CD14-positive monocyte (primary cell): ENCODE results near the gene TM7SF3. TPM values are rescaled to one million over a fixed set of nuclear protein-coding genes. Genes with fewer than 3 reads are reported as not detected.

Source experiments
- DNase-seq, 3 donors: peaks; one replicate each; pipeline ENCODE4 v3.0.0-alpha.2; 2011 to 2022
- H2AFZ ChIP-seq: 2 replicates; pipeline ENCODE4 v1.6.0; 2012; ENCODE audit warnings: mild to moderate bottlenecking, low read depth, low read length, inconsistent platforms; ENCODE audit not compliant: insufficient read depth, poor library complexity, severe bottlenecking
- H3K27ac ChIP-seq, 2 donors: 1 replicate in 1 of 2; 2 replicates in 1 of 2; pipeline ENCODE4 v1.5.1; 2012 to 2013; ENCODE audit warnings: low read length in 2 of 2, control low read depth in 1 of 2, inconsistent platforms in 1 of 2, low read depth in 1 of 2, mild to moderate bottlenecking in 1 of 2
- H3K27me3 ChIP-seq, 2 donors: one replicate each; pipeline versions ENCODE4 v1.6.0 to v1.6.1; 2011 to 2013; ENCODE audit warnings: low read length in 2 of 2; ENCODE audit not compliant: control insufficient read depth in 2 of 2, insufficient read depth in 2 of 2
- H3K36me3 ChIP-seq, 2 donors: replicated peaks in 1 of 2; 1 replicate in 1 of 2; 2 replicates in 1 of 2; pipeline versions ENCODE4 v1.5.1 to v1.6.1; 2012 to 2013; ENCODE audit warnings: low read length in 2 of 2, control low read depth in 1 of 2, inconsistent platforms in 1 of 2, mild to moderate bottlenecking in 1 of 2; ENCODE audit not compliant: insufficient read depth in 2 of 2, control insufficient read depth in 1 of 2
- H3K4me1 ChIP-seq, 2 donors: 1 replicate in 1 of 2; 2 replicates in 1 of 2; pipeline versions ENCODE4 v1.5.1 to v1.6.1; 2012 to 2013; ENCODE audit warnings: low read length in 2 of 2, control low read depth in 1 of 2, inconsistent platforms in 1 of 2, mild to moderate bottlenecking in 1 of 2, moderate library complexity in 1 of 2; ENCODE audit not compliant: insufficient read depth in 2 of 2, control insufficient read depth in 1 of 2
- H3K4me2 ChIP-seq: replicated peaks from 2 replicates; pipeline ENCODE3; 2012; ENCODE audit warnings: low read length, moderate library complexity, mild to moderate bottlenecking; ENCODE audit not compliant: poor library complexity, severe bottlenecking; ENCODE audit errors: extremely low read depth
- H3K4me3 ChIP-seq, 3 experiments: fragments of 200-600 bp in 1 of 3; sonication (generic) in 1 of 3; replicated peaks in 1 of 3; 1 replicate in 2 of 3; 2 replicates in 1 of 3; pipeline ENCODE4 v1.5.1; 2011 to 2013; ENCODE audit warnings: low read length in 3 of 3, mild to moderate bottlenecking in 3 of 3, control low read depth in 2 of 3, low read depth in 2 of 3, inconsistent platforms in 1 of 3, moderate library complexity in 1 of 3
- H3K79me2 ChIP-seq: 2 replicates; pipeline ENCODE4 v1.6.0; 2012; ENCODE audit warnings: mild to moderate bottlenecking, control low read depth, inconsistent platforms, low read length, moderate library complexity; ENCODE audit not compliant: insufficient read depth
- H3K9ac ChIP-seq: 2 replicates; pipeline ENCODE4 v1.6.0; 2017; ENCODE audit warnings: low read length, mild to moderate bottlenecking; ENCODE audit not compliant: insufficient read depth, poor library complexity, severe bottlenecking
- H3K9me3 ChIP-seq, 2 donors: replicated peaks in 1 of 2; 1 replicate in 1 of 2; 2 replicates in 1 of 2; pipeline versions ENCODE4 v1.5.1 to v1.6.1; 2012 to 2013; ENCODE audit warnings: low read length in 2 of 2, control low read depth in 1 of 2; ENCODE audit not compliant: control insufficient read depth in 1 of 2, insufficient read depth in 1 of 2
- H4K20me1 ChIP-seq: 2 replicates; pipeline ENCODE4 v1.6.0; 2012; ENCODE audit warnings: mild to moderate bottlenecking, low read length, control low read depth, moderate library complexity; ENCODE audit not compliant: insufficient read depth
- H3K27ac Mint-ChIP-seq, 7 donors: one replicate each; pipeline ENCODE4 v1.8.0; 2020; ENCODE audit warnings: mild to moderate bottlenecking in 7 of 7, mixed read lengths in 7 of 7, moderate library complexity in 6 of 7, inconsistent platforms in 2 of 7
- H3K27me3 Mint-ChIP-seq, 3 donors: one replicate each; pipeline ENCODE4 v1.8.0; 2021 to 2022; ENCODE audit warnings: low read depth in 3 of 3, mild to moderate bottlenecking in 3 of 3, mixed read lengths in 3 of 3, moderate library complexity in 3 of 3, inconsistent platforms in 1 of 3
- H3K36me3 Mint-ChIP-seq, 2 donors: one replicate each; pipeline ENCODE4 v1.8.0; 2020; ENCODE audit warnings: mixed read lengths in 2 of 2, inconsistent platforms in 1 of 2, mild to moderate bottlenecking in 1 of 2
- H3K4me1 Mint-ChIP-seq: one replicate; pipeline ENCODE4 v1.8.0; 2020; ENCODE audit warnings: mild to moderate bottlenecking, mixed read lengths
- H3K4me3 Mint-ChIP-seq, 2 donors: one replicate each; pipeline ENCODE4 v1.8.0; 2020; ENCODE audit warnings: mild to moderate bottlenecking in 2 of 2, mixed read lengths in 2 of 2, moderate library complexity in 1 of 2
- H3K9me3 Mint-ChIP-seq, 7 donors: one replicate each; pipeline ENCODE4 v1.8.0; 2020 to 2022; ENCODE audit warnings: mixed read lengths in 7 of 7, mild to moderate bottlenecking in 6 of 7, moderate library complexity in 6 of 7, inconsistent platforms in 2 of 7
- CTCF ChIP-seq: fragments of 200-600 bp; IDR thresholded peaks from one replicate; pipeline ENCODE4 v1.8.0; 2022; ENCODE audit warnings: antibody characterized with exemption, mild to moderate bottlenecking
- WGBS: methylation state at CpG from one replicate; pipeline ENCODE4 v1.1.5; 2013; ENCODE audit warnings: missing lambda C conversion rate; ENCODE audit not compliant: insufficient coverage; 5-methylcytosine and 5-hydroxymethylcytosine counted together
- intact Hi-C, 2 donors: fragments of 100-400 bp; cut with micrococcal nuclease; formaldehyde crosslinking; loops; one replicate each; pipeline versions ENCODE4 v1.15.0 to v1.15.1; 2023
- polyA plus RNA-seq, 3 donors: library from polyadenylated mRNA; depleted of rRNA in 1 of 3; unstranded in 2 of 3; stranded (reverse) in 1 of 3; fragments of 300-500 nt in 2 of 3; fragments of >200 nt in 1 of 3; fragmentation: Illumina TruSeq in 2 of 3; gene quantifications; 1 replicate in 2 of 3; 2 replicates in 1 of 3; pipeline ENCODE4 v1.2.3, GENCODE V29; 2012 to 2021

TM7SF3 gene
- polyA plus RNA-seq, 3 donors, result 36.3 to 85.9 (median 71.7) TPM

GRCh38 chr12:27034607-27035293 is 20.6 kb upstream of the TM7SF3 start:
- no peak for TF ChIP-seq CTCF
- Histone ChIP-seq H3K27ac (no peak overlapping the region), H4K20me1 (no peaks in the 10 kb centered on the region), H3K4me2 (no peak overlapping the region), H3K79me2 (no peaks in the 10 kb centered on the region), H3K27me3 (no peaks in the 10 kb centered on the region), H2AFZ (no peak overlapping the region), H3K4me1 (peaks cover 4 to 5% of the 10 kb centered on the region in 2 donors), H3K36me3 (peaks cover 36 to 38% of the 10 kb centered on the region in 2 donors), H3K9me3 (no peaks in the 10 kb centered on the region), H3K9ac (no peak overlapping the region), H3K4me3 (no peak overlapping the region)
- Mint-ChIP-seq H3K9me3 (peaks cover 0 to 3% (median 0%) of the 10 kb centered on the region in 7 donors), H3K4me1 (peaks cover 5% of the 10 kb centered on the region), H3K4me3 (no peak overlapping the region), H3K27me3 (no peaks in the 10 kb centered on the region), H3K36me3 (peaks cover 36 to 59% of the 10 kb centered on the region in 2 donors), H3K27ac (no peak overlapping the region)
- intact Hi-C loops, result loop anchor here in 1 of 2 donors (10.0 kb wide), 1 partner anchor 80 kb away; no protein-coding TSS in a partner anchor
- 98% methylated on average over 19 of the region's 21 CpGs for WGBS
- DNase-seq, result no peak

- Mint-ChIP-seq H3K9me3 (peaks cover 0 to 2% (median 0%) of the 10 kb centered on the region in 7 donors), H3K36me3 (peaks cover 47 to 67% of the 10 kb centered on the region in 2 donors), H3K27me3 (no peaks in the 10 kb centered on the region), H3K4me1 (peaks cover 5% of the 10 kb centered on the region), H3K27ac (no peak overlapping the region), H3K4me3 (no peak overlapping the region)
- no peak overlapping the region for H3K27ac ChIP-seq
- H2AFZ ChIP-seq, result no peak overlapping the region
- no peak for TF ChIP-seq CTCF
- peaks cover 55 to 59% of the 10 kb centered on the region in 2 donors for H3K36me3 ChIP-seq
- no peaks in the 10 kb centered on the region for H4K20me1 ChIP-seq
- no peak overlapping the region for H3K4me3 ChIP-seq
- H3K9ac ChIP-seq, result no peak overlapping the region
- WGBS, result 100% methylated on average over 1 of the region's 3 CpGs
- H3K4me1 ChIP-seq, result peaks cover 4 to 5% of the 10 kb centered on the region in 2 donors
- DNase-seq, result no peak
- no peaks in the 10 kb centered on the region for H3K27me3 ChIP-seq
- H3K79me2 ChIP-seq, result no peaks in the 10 kb centered on the region
- no peaks in the 10 kb centered on the region for H3K9me3 ChIP-seq
- no peak overlapping the region for H3K4me2 ChIP-seq
- intact Hi-C loops, result loop anchor here in 1 of 2 donors (10.0 kb wide), 1 partner anchor 82 kb away; no protein-coding TSS in a partner anchor
These were observed 18.5 kb upstream of the TM7SF3 start for GRCh38 chr12:27032679-27033078.
